Trophoblast cell (in vitro differentiated cells and primary cell): ENCODE data around the gene KIF26B.

Experiments
- DNase-seq, 2 donors: peaks; one replicate each; pipeline ENCODE4 v3.0.0-alpha.2; 2016
- H2AFZ ChIP-seq: 2 replicates; pipeline ENCODE4 v1.6.1; 2013; ENCODE audit warnings: low read length, moderate library complexity, mild to moderate bottlenecking; ENCODE audit not compliant: insufficient read depth, poor library complexity
- H2AK5ac ChIP-seq: 2 replicates; pipeline ENCODE4 v1.6.1; 2013; ENCODE audit warnings: mild to moderate bottlenecking, low read length
- H2BK120ac ChIP-seq: 2 replicates; pipeline ENCODE4 v1.6.1; 2013; ENCODE audit warnings: low read length, mild to moderate bottlenecking, moderate library complexity; ENCODE audit not compliant: insufficient read depth, poor library complexity
- H2BK12ac ChIP-seq: 2 replicates; pipeline ENCODE4 v1.6.1; 2013; ENCODE audit warnings: mild to moderate bottlenecking, low read length, moderate library complexity
- H2BK5ac ChIP-seq: 2 replicates; pipeline ENCODE4 v1.6.1; 2013; ENCODE audit warnings: low read length, low read depth, moderate library complexity, mild to moderate bottlenecking; ENCODE audit not compliant: poor library complexity
- H3K14ac ChIP-seq: 2 replicates; pipeline ENCODE4 v1.6.1; 2013; ENCODE audit warnings: mild to moderate bottlenecking, low read length
- H3K18ac ChIP-seq: 2 replicates; pipeline ENCODE4 v1.6.1; 2013; ENCODE audit warnings: mild to moderate bottlenecking, low read length
- H3K23ac ChIP-seq: 2 replicates; pipeline ENCODE4 v1.6.1; 2013; ENCODE audit warnings: low read length
- H3K27ac ChIP-seq: 2 replicates; pipeline ENCODE4 v1.5.1; 2013; ENCODE audit warnings: low read depth, mild to moderate bottlenecking, inconsistent platforms, low read length, moderate library complexity
- H3K27me3 ChIP-seq: 2 replicates; pipeline ENCODE4 v1.6.1; 2013; ENCODE audit warnings: inconsistent platforms, mild to moderate bottlenecking, low read length, moderate library complexity; ENCODE audit not compliant: insufficient read depth
- H3K36me3 ChIP-seq, 2 experiments: 1 replicate in 1 of 2; 2 replicates in 1 of 2; pipeline ENCODE4 v1.6.1; 2013; ENCODE audit warnings: low read length in 2 of 2, mild to moderate bottlenecking in 2 of 2, moderate library complexity in 1 of 2; ENCODE audit not compliant: insufficient read depth in 2 of 2, control insufficient read depth in 1 of 2
- H3K4ac ChIP-seq: 2 replicates; pipeline ENCODE4 v1.6.1; 2013; ENCODE audit warnings: low read depth, mild to moderate bottlenecking, low read length, moderate library complexity
- H3K4me1 ChIP-seq, 2 experiments: 1 replicate in 1 of 2; 2 replicates in 1 of 2; pipeline ENCODE4 v1.6.1; 2013; ENCODE audit warnings: low read length in 2 of 2, mild to moderate bottlenecking in 2 of 2, moderate library complexity in 1 of 2; ENCODE audit not compliant: insufficient read depth in 2 of 2, control insufficient read depth in 1 of 2
- H3K4me2 ChIP-seq: 2 replicates; pipeline ENCODE4 v1.6.1; 2013; ENCODE audit warnings: inconsistent platforms, mild to moderate bottlenecking, low read length, moderate library complexity
- H3K4me3 ChIP-seq: 2 replicates; pipeline ENCODE4 v1.5.1; 2013; ENCODE audit warnings: mild to moderate bottlenecking, low read depth, low read length, inconsistent platforms
- H3K79me1 ChIP-seq: one replicate; pipeline ENCODE4 v1.6.1; 2013; ENCODE audit warnings: low read length
- H3K79me2 ChIP-seq: 2 replicates; pipeline ENCODE4 v1.6.1; 2013; ENCODE audit warnings: low read length, mild to moderate bottlenecking; ENCODE audit not compliant: control insufficient read depth, insufficient read depth, poor library complexity
- H3K9ac ChIP-seq: 2 replicates; pipeline ENCODE4 v1.6.1; 2013; ENCODE audit warnings: mild to moderate bottlenecking, low read length
- H3K9me3 ChIP-seq: 2 replicates; pipeline ENCODE4 v1.6.1; 2013; ENCODE audit warnings: low read depth, mild to moderate bottlenecking, control low read depth, inconsistent platforms, low read length; ENCODE audit not compliant: insufficient read depth
- H4K12ac ChIP-seq: 2 replicates; pipeline ENCODE4 v1.6.1; 2013; ENCODE audit warnings: low read depth, mild to moderate bottlenecking, low read length, moderate library complexity
- H4K8ac ChIP-seq: 2 replicates; pipeline ENCODE4 v1.6.1; 2013; ENCODE audit warnings: low read depth, mild to moderate bottlenecking, low read length, moderate library complexity
- H4K91ac ChIP-seq: one replicate; pipeline ENCODE4 v1.6.1; 2013; ENCODE audit warnings: low read depth, mild to moderate bottlenecking, low read length, moderate library complexity
- WGBS: extraction: QIAGEN DNeasy Blood & Tissue Kit; methylation state at CpG from one replicate; pipeline ENCODE4 v1.1.7; 2013; ENCODE audit warnings: missing lambda C conversion rate; ENCODE audit not compliant: insufficient read length, insufficient coverage; ENCODE audit errors: extremely low coverage; 5-methylcytosine and 5-hydroxymethylcytosine counted together

Gene KIF26B

GRCh38 chr1:245679821-245680780, 525.3 kb downstream of the KIF26B start:
- DNase-seq, result no peak
- H3K4me2 ChIP-seq, result no peak overlapping the region
- peaks cover 6 to 10% of the 10 kb centered on the region in 2 experiments for H3K4me1 ChIP-seq
- no peak overlapping the region for H3K27ac ChIP-seq
- no peaks in the 10 kb centered on the region for H3K79me1 ChIP-seq
- no peak overlapping the region for H4K12ac ChIP-seq
- H2BK12ac ChIP-seq, result no peak overlapping the region
- WGBS, result no CpG with 5 or more reads among the region's 24 CpGs
- H3K9ac ChIP-seq, result no peak overlapping the region
- no peaks in the 10 kb centered on the region for H3K79me2 ChIP-seq
- H3K4ac ChIP-seq, result no peak overlapping the region
- H3K9me3 ChIP-seq, result peaks cover 1% of the 10 kb centered on the region
- H4K91ac ChIP-seq, result no peak overlapping the region
- H2AFZ ChIP-seq, result no peak overlapping the region
- no peak overlapping the region for H2AK5ac ChIP-seq
- no peak overlapping the region for H3K18ac ChIP-seq
- H4K8ac ChIP-seq, result no peak overlapping the region
- H2BK120ac ChIP-seq, result no peak overlapping the region
- H3K27me3 ChIP-seq, result no peaks in the 10 kb centered on the region
- H3K36me3 ChIP-seq, result peaks cover 10 to 15% of the 10 kb centered on the region in 2 experiments
- no peak overlapping the region for H2BK5ac ChIP-seq
- H3K23ac ChIP-seq, result no peak overlapping the region
- H3K4me3 ChIP-seq, result no peak overlapping the region
- no peak overlapping the region for H3K14ac ChIP-seq

DNA sequence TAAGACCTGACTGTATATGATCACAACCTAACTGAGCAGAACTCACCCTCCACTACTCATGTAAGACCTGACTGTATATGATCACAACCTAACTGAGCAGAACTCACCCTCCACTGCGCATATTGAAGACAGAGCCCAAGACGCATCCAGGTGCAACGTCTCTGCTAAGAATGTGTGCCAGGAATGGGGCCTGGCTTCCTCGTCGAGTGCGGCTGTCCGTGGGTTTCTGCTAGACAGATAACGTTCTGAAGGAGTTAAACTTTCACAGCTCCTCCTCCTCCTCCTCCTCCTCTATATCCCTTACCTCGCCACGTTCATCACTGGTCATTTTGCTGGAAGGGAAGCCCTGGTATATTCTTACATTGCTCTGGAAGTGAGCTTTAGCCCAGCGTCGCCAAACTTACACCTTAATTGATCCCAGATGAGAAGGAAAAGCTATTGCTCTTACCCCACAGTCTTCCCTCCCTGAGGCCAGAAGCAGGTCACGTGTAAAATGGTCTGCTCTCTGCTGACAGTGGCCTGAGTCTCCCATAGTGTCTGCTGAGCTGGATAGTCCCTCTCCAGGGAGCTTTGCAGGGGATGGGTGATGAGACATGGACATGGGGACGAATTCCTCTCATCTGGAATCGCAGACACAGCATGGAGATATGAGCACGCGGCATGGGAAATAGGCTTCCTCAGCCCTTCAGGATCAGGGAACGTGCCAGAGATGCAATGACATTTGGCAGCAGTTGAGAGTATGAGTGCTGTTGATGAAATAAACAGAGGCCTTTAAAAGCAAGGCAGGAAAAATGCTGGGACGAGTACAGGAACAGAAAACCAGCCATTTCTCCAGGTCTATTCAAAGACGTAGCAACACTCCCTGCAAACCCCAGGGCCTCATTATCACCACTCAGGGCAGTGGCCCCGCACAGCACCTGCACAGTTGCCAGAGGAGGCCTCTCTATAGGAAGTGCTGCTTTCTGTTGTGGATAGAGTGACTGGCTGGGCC, 528.1 kb downstream of the KIF26B start:
- Histone ChIP-seq H4K8ac (no peak overlapping the region), H3K4me1 (peaks cover 4% of the 10 kb centered on the region in 2 experiments), H2AK5ac (no peak overlapping the region), H3K18ac (no peak overlapping the region), H2BK5ac (no peak overlapping the region), H3K79me2 (no peaks in the 10 kb centered on the region), H2AFZ (no peak overlapping the region), H3K27me3 (no peaks in the 10 kb centered on the region), H3K14ac (no peak overlapping the region), H3K4ac (no peak overlapping the region), H2BK12ac (no peak overlapping the region), H4K91ac (no peak overlapping the region), H3K4me2 (no peak overlapping the region), H3K9ac (no peak overlapping the region), H3K9me3 (no peaks in the 10 kb centered on the region), H3K4me3 (no peak overlapping the region), H2BK120ac (no peak overlapping the region), H3K27ac (no peak overlapping the region), H4K12ac (no peak overlapping the region), H3K36me3 (peaks cover 35 to 41% of the 10 kb centered on the region in 2 experiments), H3K23ac (no peak overlapping the region), H3K79me1 (no peaks in the 10 kb centered on the region)
- no CpG with 5 or more reads among the region's 21 CpGs for WGBS
- DNase-seq, result no peak

GRCh38 chr1:245683676-245684075, 528.9 kb downstream of the KIF26B start:
- H3K9ac ChIP-seq, result no peak overlapping the region
- H3K14ac ChIP-seq, result no peak overlapping the region
- no peak overlapping the region for H4K8ac ChIP-seq
- no peak overlapping the region for H3K4ac ChIP-seq
- WGBS, result no CpG with 5 or more reads among the region's 9 CpGs
- no peak overlapping the region for H2AK5ac ChIP-seq
- no peak overlapping the region for H2AFZ ChIP-seq
- no peak for DNase-seq
- no peak overlapping the region for H2BK12ac ChIP-seq
- H3K27ac ChIP-seq, result no peak overlapping the region
- H3K9me3 ChIP-seq, result no peaks in the 10 kb centered on the region
- no peaks in the 10 kb centered on the region for H3K79me2 ChIP-seq
- H3K4me1 ChIP-seq, result peaks cover 4% of the 10 kb centered on the region in 2 experiments
- H3K36me3 ChIP-seq, result peaks cover 42 to 48% of the 10 kb centered on the region in 2 experiments
- H2BK120ac ChIP-seq, result no peak overlapping the region
- no peak overlapping the region for H3K23ac ChIP-seq
- H3K18ac ChIP-seq, result no peak overlapping the region
- no peak overlapping the region for H3K4me3 ChIP-seq
- H3K27me3 ChIP-seq, result no peaks in the 10 kb centered on the region
- no peak overlapping the region for H4K91ac ChIP-seq
- no peak overlapping the region for H2BK5ac ChIP-seq
- H3K4me2 ChIP-seq, result no peak overlapping the region
- no peaks in the 10 kb centered on the region for H3K79me1 ChIP-seq
- H4K12ac ChIP-seq, result no peak overlapping the region

GRCh38 chr1:245684166-245684565, 529.4 kb downstream of the KIF26B start:
- no CpG with 5 or more reads among the region's 19 CpGs for WGBS
- Histone ChIP-seq H3K4me2 (no peak overlapping the region), H3K79me2 (no peaks in the 10 kb centered on the region)

More at GRCh38 chr1:245684166-245684565, 529.4 kb downstream of the KIF26B start:
- Histone ChIP-seq H3K27me3 (no peaks in the 10 kb centered on the region), H3K79me1 (no peaks in the 10 kb centered on the region), H3K36me3 (peaks cover 46 to 53% of the 10 kb centered on the region in 2 experiments), H2BK5ac (no peak overlapping the region), H3K9ac (no peak overlapping the region), H4K8ac (no peak overlapping the region), H3K4me1 (peaks cover 4% of the 10 kb centered on the region in 2 experiments), H2BK120ac (no peak overlapping the region), H2BK12ac (no peak overlapping the region), H3K18ac (no peak overlapping the region), H4K91ac (no peak overlapping the region), H3K23ac (no peak overlapping the region), H3K27ac (no peak overlapping the region), H2AK5ac (no peak overlapping the region), H3K9me3 (no peaks in the 10 kb centered on the region), H3K14ac (no peak overlapping the region), H4K12ac (no peak overlapping the region), H2AFZ (no peak overlapping the region), H3K4ac (no peak overlapping the region), H3K4me3 (peak overlapping the region; percentile 51)
- DNase-seq, result no peak
